Measurements from ENCODE around the gene ARR3.
"Not testable (repeated sequence)": the region's sequence is repeated elsewhere in the genome, so short reads cannot be mapped to it uniquely, and the experiment has no call there.

The ARR3 gene

DNA sequence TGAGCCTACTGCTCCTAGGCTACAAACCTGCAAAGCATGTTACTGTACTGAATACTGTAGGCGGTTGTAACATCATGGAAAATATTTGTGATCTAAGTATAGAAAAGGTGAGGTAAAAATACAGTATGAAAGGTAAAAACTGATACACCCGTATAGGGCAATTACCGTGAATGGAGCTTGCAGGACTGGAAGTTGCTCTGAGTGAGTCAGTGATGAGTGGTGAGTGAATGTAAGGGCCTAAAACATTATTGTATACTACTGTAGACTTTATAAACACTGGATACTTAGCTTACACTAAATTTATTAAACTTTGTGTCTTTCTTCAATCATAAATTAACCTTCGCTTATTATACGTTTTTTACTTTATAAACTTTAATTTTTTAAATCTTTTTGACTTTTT lies 25.5 kb downstream of the ARR3 start:
- no peaks in the 10 kb centered on the region for H3K36me3 ChIP-seq
- no peak for TF ChIP-seq CTCF (IDR thresholded peaks at IDR 0.05)
- no peak overlapping the region for H3K4me3 ChIP-seq (ENCODE audit: low read depth in 1 of 2, low read length in 1 of 2)
- H3K9me3 ChIP-seq, result no peaks in the 10 kb centered on the region
- no peaks in the 10 kb centered on the region for H3K27me3 ChIP-seq
- H3K4me1 ChIP-seq (ENCODE audit: control insufficient read depth in 1 of 2, insufficient read depth in 1 of 2, low read depth in 1 of 2, low read length in 1 of 2), result peaks cover 9 to 16% of the 10 kb centered on the region in 2 experiments
- H3K27ac ChIP-seq, result no peak overlapping the region

DNA sequence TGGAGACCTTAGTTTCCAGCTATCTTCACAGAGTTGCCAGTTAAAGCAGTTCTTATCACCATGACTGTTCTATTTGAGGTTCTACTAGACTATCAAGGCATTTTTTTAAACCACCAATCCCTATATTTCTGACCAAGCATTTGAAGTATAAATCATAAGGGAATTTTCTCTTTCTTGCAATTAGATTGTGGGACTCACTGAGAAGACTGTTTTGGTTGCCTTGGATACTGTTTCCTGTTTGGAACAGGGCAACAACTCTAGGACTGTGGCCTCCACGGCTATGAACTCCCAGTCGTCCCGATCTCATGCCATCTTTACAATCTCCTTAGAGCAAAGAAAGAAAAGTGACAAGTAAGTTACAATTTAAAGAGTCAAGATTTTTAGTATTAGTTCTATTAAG lies 33.6 kb downstream of the ARR3 start:
- no peaks in the 10 kb centered on the region for H3K9me3 ChIP-seq
- TF ChIP-seq CTCF (IDR thresholded peaks at IDR 0.05), result no peak
- no peak overlapping the region for H3K27ac ChIP-seq
- H3K27me3 ChIP-seq, result no peaks in the 10 kb centered on the region
- H3K36me3 ChIP-seq, result no peaks in the 10 kb centered on the region
- no peaks in the 10 kb centered on the region for H3K4me1 ChIP-seq (ENCODE audit: control insufficient read depth in 1 of 2, insufficient read depth in 1 of 2, low read depth in 1 of 2, low read length in 1 of 2)
- no peak overlapping the region for H3K4me3 ChIP-seq (ENCODE audit: low read depth in 1 of 2, low read length in 1 of 2)

DNA sequence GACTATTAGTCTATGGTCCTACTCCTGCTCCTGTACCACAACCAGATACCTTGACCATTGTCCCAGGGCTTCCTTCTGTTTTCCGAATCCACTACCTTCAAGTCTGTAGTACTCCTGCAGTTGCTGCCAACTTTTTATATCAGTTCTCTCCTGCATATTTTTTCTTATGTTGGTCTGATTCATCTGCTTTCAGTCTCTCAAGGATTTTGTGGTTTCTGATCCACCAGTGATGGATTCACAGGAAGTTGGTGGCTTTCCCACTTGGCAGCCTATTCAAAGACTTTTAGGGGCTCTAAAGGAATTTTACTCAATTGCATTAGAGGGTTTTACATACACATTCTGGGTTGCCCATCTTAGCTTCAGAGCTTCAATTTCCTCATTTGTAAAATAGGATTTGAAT lies 45.4 kb downstream of the ARR3 start:
- no peaks in the 10 kb centered on the region for H3K4me1 ChIP-seq (ENCODE audit: control insufficient read depth in 1 of 2, insufficient read depth in 1 of 2, low read depth in 1 of 2, low read length in 1 of 2)
- no peaks in the 10 kb centered on the region for H3K9me3 ChIP-seq
- H3K27me3 ChIP-seq, result no peaks in the 10 kb centered on the region
- TF ChIP-seq CTCF (IDR thresholded peaks at IDR 0.05), result no peak
- no peak overlapping the region for H3K4me3 ChIP-seq (ENCODE audit: low read depth in 1 of 2, low read length in 1 of 2)
- no peaks in the 10 kb centered on the region for H3K36me3 ChIP-seq
- no peak overlapping the region for H3K27ac ChIP-seq

DNA sequence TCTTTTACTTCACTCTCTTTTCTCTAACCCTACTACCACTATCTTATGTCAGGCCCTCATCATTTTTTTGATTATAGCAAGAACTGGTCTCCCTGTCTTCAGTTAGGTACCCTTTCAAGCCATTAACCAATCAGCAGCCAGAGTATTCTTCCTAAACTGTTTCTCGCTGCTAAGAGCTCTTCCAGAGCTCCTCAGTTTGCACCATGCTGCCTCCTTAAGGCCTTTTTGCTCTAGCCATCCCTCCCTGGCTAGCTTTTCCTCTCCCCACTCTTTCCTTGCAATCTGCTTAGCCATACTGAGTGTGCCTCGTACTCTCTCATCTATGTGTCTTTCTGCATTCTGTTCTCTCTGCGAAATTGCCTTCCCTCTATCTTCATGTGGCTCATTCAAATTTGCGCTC lies 54.6 kb downstream of the ARR3 start:
- Histone ChIP-seq H3K4me3 (ENCODE audit: low read depth in 1 of 2, low read length in 1 of 2) (no peak overlapping the region), H3K4me1 (ENCODE audit: control insufficient read depth in 1 of 2, insufficient read depth in 1 of 2, low read depth in 1 of 2, low read length in 1 of 2) (no peaks in the 10 kb centered on the region), H3K27me3 (no peaks in the 10 kb centered on the region), H3K36me3 (no peaks in the 10 kb centered on the region), H3K27ac (no peak overlapping the region), H3K9me3 (no peaks in the 10 kb centered on the region)
- TF ChIP-seq CTCF (IDR thresholded peaks at IDR 0.05), result no peak

DNA sequence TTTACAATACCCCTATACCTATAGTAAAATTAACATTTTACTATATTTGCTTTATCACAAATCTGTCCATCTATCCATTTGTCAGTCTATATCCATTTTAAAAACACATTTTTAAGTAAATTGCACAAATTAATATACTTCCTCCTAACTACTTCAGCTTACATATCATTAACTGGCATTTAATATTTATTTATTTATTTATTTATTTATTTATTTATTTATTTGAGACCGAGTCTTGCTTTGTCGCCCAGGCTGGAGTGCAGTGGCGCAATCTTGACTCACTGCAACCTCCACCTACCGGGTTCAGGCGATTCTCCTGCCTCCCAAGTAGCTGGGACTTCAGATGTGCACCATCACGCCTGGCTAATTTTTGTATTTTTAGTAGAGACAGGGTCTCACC lies 55.5 kb downstream of the ARR3 start:
- not testable (repeated sequence) for H3K4me1 ChIP-seq (ENCODE audit: control insufficient read depth in 1 of 2, insufficient read depth in 1 of 2, low read depth in 1 of 2, low read length in 1 of 2); H3K4me3 ChIP-seq (ENCODE audit: low read depth in 1 of 2, low read length in 1 of 2); H3K36me3 ChIP-seq; H3K9me3 ChIP-seq; H3K27me3 ChIP-seq; H3K27ac ChIP-seq

GRCh38 chrX:70324326-70324725 lies 56.2 kb downstream of the ARR3 start:
- TF ChIP-seq CTCF (IDR thresholded peaks at IDR 0.05), result no peak
- H3K9me3 ChIP-seq, result no peaks in the 10 kb centered on the region

More at GRCh38 chrX:70324326-70324725, 56.2 kb downstream of the ARR3 start:
- no peaks in the 10 kb centered on the region for H3K27me3 ChIP-seq
- no peaks in the 10 kb centered on the region for H3K4me1 ChIP-seq (ENCODE audit: control insufficient read depth in 1 of 2, insufficient read depth in 1 of 2, low read depth in 1 of 2, low read length in 1 of 2)
- no peak overlapping the region for H3K4me3 ChIP-seq (ENCODE audit: low read depth in 1 of 2, low read length in 1 of 2)
- H3K27ac ChIP-seq, result no peak overlapping the region
- H3K36me3 ChIP-seq, result no peaks in the 10 kb centered on the region
